Measurements from ENCODE around the gene CORO2A.

Gene CORO2A

DNA sequence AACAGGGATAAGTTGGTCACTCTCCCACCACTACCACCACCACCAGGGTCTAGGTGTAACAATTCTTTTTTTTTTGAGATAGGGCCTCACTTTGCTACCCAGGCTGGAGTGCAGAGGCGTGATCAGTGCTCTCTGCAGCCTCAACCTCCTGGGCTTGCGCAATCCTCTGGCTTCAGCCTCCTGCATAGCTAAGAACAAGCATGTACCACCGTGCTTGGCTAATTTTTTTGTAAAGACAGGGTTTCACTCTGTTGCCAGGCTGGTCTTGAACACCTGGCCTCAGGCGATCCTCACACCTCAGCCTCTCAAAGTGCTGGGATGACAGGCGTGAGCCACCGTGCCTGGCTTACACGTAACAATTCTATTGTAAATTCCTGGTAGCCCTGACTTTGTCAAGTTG lies 27.5 kb downstream of the CORO2A start:
- DNase-seq: no peak

DNA sequence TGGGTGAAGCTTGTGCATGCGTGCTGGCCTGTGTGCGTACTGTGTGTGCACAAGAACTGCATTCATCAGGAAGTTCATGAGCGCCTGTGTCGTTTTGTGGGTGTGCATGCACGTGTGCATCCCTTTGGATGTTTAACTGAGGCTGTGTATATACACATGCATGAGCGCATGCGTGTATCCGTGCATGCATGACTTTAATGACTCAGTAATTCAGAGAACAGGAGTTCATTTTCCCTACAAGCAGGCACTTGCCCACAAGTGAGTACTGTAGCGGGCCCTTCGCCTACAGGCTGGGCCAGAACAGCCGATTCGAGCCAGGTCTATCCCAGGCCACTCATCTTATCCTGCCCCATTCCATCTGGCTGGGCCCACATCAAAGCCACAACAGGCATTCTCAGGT lies 29.8 kb downstream of the CORO2A start:
- peak; percentile 6 for DNase-seq

DNA sequence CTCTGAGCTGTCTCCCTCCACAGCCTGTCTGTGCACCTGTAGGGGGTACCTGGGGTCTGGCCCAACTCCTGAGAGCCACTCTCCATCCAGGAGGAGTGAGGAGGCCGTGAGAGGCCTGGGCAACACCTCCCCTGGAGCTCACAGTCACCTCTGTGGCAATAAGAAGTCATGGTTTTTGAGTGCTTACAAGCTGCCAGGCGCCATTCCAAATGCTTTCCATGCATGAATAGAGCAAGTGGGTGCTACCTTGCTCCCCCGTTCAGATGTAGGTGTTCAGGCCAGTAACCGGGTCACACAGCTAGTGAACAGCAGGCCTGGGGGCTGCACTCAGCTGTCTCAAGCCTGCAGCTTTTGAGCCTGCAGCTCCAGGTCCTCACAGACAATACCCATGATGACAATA lies 30.6 kb downstream of the CORO2A start:
- no peak for DNase-seq

- no peak for DNase-seq
These were observed 32.6 kb downstream of the CORO2A start for GRCh38 chr9:98159790-98160189.

DNA sequence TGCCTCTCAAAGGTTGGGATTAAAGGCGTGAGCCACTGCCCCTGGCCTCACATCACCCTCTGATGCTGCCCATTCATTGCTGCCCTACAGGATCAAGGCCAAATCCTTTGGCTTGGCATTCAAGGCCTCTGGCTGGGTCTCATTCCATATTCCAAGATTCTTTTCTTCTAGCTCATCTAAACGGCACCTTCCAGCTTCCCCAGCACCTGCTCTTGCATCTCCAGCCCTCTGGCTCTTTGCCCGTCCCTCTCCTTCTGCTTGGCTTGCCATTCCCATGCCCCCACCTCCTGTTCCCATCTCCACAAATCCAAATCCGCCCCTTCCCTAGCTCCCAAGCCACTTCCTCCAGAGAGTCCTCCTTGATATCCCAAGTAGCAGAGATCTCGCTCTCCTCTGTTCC lies 33.1 kb downstream of the CORO2A start:
- no peak for DNase-seq

DNA sequence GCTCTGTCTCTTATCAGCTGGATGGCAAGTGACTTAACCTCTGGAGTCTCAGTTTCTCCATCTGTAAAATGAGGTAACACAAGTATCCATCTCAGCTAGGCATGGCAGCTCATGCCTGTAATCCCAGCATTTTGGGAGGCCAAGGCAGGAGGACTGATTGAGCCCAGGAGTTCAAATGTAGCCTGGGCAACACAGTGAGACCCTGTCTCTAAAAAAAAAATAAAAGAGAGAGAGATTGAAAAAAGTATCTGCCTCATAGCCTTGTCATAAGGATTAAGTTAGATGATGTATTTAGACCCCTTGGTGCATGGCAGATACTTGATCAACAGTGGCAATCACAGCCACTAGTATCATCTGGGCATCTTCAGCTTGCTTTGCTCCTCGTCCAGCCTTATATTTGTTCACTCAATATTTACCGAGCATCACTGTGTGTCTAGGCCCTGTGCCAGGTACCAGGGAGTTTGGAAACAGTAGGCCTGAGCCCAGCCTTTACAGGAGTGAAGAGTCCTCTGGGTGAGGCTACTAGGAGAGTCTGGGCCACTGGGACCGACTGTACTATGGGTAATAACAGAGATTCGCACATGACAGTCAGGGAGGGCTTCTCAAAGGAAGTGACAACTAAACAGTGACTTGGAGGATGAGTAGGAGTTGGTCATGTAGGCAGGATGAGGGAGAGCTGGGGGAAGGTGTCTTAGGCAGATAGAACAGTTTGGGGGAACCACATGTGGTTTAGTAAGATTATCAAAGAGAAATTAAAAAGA lies 34.2 kb downstream of the CORO2A start:
- DNase-seq: no peak

DNA sequence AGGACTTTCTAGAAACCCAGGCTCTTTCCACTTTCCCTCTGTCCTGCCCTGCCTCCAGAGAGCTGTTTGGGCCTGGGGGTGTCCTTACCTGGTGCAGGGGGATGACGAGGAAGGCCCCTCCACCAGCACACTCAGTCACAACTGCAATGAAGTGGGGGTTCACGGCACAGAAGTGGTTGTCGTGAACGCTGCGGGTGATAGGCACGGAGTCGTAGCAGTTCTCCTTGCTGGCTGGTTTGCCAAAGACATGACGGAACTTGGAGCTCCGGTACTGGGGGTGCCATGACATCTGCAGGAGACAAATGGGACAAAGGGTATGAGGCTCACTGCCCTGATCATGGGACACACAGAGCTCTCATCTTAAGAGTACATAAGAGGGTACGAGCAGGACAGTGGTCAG lies 35.1 kb downstream of the CORO2A start:
- DNase-seq: no peak

DNA sequence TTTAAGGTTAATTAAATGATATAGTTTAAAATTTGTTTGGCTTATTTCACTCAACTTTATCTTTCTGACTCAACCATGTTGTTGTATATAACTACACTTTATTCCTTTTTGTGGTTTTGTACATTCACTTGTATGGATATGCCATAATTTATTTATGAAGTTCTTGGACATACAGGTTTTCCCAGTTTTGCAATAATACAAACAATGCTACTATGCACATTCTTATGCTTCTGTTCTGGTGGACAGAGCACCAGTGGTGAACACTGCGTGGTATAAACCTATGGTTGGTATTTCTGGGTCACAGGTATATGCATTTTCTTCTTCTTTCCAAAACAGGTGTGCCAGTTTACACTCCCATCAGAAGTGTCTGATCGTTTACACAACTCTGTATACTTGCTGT lies 37.8 kb downstream of the CORO2A start:
- no peak for DNase-seq

- no peak for DNase-seq
These were observed 39.9 kb downstream of the CORO2A start for GRCh38 chr9:98152526-98152925.

- DNase-seq: no peak
These were observed 41.7 kb downstream of the CORO2A start for GRCh38 chr9:98150721-98151120.

DNA sequence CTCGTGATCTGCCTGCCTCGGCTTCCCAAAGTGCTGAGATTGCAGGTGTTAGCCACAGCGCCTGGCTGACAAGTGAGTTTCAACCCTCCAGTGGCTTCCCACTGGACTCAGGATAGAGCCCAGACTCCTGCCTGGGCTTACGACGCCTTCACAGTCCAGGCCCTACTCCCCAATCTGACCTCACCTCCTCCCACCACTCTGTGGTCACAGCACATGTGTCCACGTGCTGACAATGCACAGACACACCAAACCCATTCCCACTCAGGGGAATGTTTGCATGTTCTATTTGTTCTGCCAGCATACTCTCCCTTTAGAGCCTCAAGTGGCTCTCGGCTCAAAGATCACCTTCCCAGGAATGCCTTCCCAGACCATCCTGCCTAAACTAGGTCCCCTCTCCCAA lies 42.3 kb downstream of the CORO2A start:
- no peak for DNase-seq

- DNase-seq: peak; percentile 29
These were observed 43.0 kb downstream of the CORO2A start for GRCh38 chr9:98149422-98149821.

- DNase-seq: no peak
These were observed 44.0 kb downstream of the CORO2A start for GRCh38 chr9:98148486-98148885.

GRCh38 chr9:98147582-98147981 lies 44.9 kb downstream of the CORO2A start:
- DNase-seq: no peak

DNA sequence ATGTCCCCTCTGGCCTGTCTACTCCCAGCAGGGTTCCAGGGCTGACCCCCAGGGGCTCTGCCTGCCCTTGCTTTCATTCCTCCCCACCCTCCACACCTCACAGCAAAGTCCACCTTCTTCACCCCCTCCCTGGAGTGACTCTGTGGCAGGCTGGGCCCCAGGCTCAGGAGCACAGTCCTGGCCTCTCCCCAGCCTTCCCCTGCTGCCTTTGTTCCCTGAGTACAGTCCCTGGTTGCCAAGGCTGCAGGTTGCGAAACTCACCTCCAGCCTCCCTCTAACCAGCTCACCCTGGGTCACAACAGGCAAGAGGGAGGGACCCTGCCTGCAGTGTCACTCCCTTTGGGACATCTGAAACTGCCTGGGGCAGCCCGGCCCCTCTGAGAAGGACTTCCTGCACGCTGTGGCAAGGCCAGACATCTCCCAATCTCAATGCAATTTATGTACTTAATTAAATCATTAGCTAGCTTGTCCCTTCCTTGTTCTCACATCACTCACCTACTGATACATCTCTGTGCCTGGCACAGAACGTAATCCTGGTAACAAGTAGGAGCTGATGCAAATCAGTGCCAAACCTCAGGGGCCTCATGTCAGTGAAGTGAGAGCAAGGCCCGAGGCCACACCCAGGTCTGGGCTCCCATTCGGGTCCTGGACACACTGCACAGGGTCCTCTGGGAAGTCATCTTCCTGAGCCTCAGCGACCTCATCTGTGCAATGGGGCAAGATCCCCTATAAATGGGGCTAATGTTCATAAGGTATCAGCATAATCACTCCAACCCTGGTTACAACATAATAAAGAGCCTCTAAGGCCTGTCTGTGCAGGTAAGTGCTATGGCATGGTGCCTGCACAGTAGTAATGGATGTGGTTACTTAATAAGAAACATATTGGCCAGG lies 46.1 kb downstream of the CORO2A start:
- DNase-seq: peak; percentile 4

- DNase-seq: no peak
These were observed 47.8 kb downstream of the CORO2A start for GRCh38 chr9:98144631-98145030.

DNA sequence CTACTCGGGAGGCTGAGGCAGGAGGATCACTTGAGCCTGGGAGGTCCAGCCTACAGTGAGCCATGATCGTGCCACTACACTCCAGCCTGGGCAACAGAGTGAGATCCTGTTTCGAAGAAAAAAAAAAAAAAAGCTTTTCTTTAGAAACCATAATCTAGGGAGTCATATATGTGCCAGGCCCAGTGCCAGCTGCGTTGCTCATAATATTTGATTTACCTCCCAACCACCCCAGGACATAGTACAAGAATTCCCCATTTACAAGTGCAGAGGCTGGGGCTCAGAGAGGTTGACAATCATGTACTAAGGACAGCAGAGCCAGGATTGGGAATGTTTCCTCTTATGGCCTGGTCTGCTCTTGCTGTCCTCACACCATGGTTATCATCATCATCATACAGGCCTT lies 48.4 kb downstream of the CORO2A start:
- no peak for DNase-seq

GRCh38 chr9:98142925-98143481 lies 49.4 kb downstream of the CORO2A start:
- no peak for DNase-seq

DNA sequence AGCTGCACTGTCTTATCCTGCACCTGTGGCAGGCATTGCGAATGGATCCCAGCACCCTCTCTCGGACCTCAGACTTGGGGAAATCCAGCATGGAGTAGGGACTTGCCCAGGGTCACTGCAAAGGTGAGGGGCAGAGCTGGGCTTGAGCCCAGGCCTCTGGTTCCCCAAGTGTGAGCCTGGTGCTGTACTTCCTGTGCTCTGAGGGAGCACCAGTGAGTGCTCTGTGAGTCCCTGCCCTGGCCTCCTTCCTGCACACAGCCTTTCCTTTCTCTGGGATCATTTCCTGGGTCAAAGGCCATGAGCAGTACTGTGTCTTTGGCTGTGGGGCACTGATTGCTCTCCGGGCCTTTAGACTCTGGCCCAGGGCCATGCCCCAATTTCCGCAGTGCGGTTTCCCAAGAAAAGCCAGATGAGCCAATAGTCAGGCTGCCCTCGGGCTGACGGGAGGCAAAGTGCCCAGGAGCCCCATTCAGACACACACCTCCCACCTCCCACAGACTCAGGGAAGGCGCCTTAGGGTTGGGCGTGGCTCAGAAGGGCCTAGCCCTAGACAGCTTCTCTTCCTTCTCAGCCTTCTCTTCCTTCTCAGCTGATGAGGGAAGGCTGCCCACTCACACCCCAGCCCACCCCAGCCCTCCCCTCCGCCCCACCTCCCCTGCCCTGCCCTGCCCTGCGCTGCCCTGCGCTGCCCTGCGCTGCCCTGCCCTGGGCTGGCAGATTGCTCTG lies 50.1 kb downstream of the CORO2A start:
- DNase-seq: no peak

GRCh38 chr9:98140503-98140902 lies 51.9 kb downstream of the CORO2A start:
- DNase-seq: no peak

GRCh38 chr9:98136489-98136888 lies 55.9 kb downstream of the CORO2A start:
- no peak for DNase-seq

DNA sequence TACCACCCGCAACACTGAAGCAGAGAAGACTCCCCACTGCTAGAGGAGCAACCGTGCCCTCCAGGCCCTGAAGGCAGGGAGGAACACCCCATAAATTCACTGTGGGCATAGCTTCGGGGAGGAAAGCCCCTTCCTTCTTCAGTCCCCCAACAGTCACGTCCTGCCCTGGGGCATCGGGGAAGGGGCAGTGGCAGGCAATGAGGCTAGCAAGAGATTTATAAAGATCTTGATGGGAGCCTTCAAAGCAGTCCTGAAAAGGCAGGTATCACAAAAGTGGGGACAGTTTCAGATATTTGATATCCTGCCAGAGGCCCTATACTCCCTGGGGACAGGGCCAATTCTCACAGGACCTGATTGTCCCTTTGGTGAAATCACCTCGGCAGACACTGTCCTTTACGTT lies 56.5 kb downstream of the CORO2A start:
- no peak for DNase-seq

GRCh38 chr9:98135558-98135934 lies 56.9 kb downstream of the CORO2A start:
- DNase-seq: no peak
